Endothelial cell of umbilical vein (primary cell): ENCODE results near the gene PLXNB1. TPM values are rescaled to one million over a fixed set of nuclear protein-coding genes. Genes with fewer than 3 reads are reported as not detected.

ENCODE experiments used
- BruUV-seq: library from RNA; stranded (reverse); fragments of 400-500 nt; replicated peaks from 2 replicates; lab custom pipeline; 2021; lab: Mats Ljungman, UMichigan
- CTCF ChIA-PET: fragments of 300-600, 350-600 bp; sonication (Branson Sonifier 250); formaldehyde crosslinking; loops from one replicate; lab custom pipeline; 2021; ENCODE audit warnings: antibody characterized with exemption, inconsistent platforms; lab: Charles Lee
- POLR2A ChIA-PET: fragments of 300-600, 350-600 bp; sonication (Branson Sonifier 250); formaldehyde crosslinking; loops from one replicate; lab custom pipeline; 2021; ENCODE audit warnings: antibody characterized with exemption, inconsistent platforms; lab: Charles Lee
- DNase-seq: peaks from one replicate; pipeline ENCODE4 v3.0.0-alpha.2; 2011; ENCODE audit warnings: low read depth, low spot score
- FAIRE-seq: peaks from 2 replicates; lab custom pipeline; 2011; peaks lifted over from hg19 to GRCh38; lab: Jason Lieb, UNC
- H2AFZ ChIP-seq: 2 replicates; pipeline ENCODE4 v1.6.0; 2012; ENCODE audit warnings: low read depth, low read length, control low read depth, inconsistent platforms
- H3K27ac ChIP-seq: 2 replicates; pipeline ENCODE4 v1.5.1; 2011; ENCODE audit warnings: low read depth, mild to moderate bottlenecking, control low read depth, low read length, moderate library complexity; ENCODE audit not compliant: insufficient read depth
- H3K27me3 ChIP-seq, 2 experiments: 2 replicates each; pipeline versions ENCODE4 v1.6.0 to v1.6.1; 2011; ENCODE audit warnings: low read length in 2 of 2, mixed read lengths in 1 of 2; ENCODE audit not compliant: control insufficient read depth in 2 of 2, insufficient read depth in 2 of 2
- H3K36me3 ChIP-seq, 2 experiments: 2 replicates in 1 of 2; 3 replicates in 1 of 2; pipeline ENCODE4 v1.5.1; 2011; ENCODE audit warnings: low read length in 2 of 2, mild to moderate bottlenecking in 1 of 2, moderate library complexity in 1 of 2; ENCODE audit not compliant: control insufficient read depth in 2 of 2, insufficient read depth in 2 of 2; ENCODE audit errors: extremely low read depth in 1 of 2
- H3K4me1 ChIP-seq: 3 replicates; pipeline ENCODE4 v1.5.1; 2011; ENCODE audit warnings: mild to moderate bottlenecking, low read length; ENCODE audit not compliant: control insufficient read depth, insufficient read depth; ENCODE audit errors: extremely low read depth
- H3K4me2 ChIP-seq: 2 replicates; pipeline ENCODE4 v1.6.1; 2011; ENCODE audit warnings: low read length, control low read depth, mixed read lengths; ENCODE audit not compliant: insufficient read depth
- H3K4me3 ChIP-seq, 3 experiments: fragments of 200-600 bp in 1 of 3; sonication (generic), shearing (Covaris generic) in 1 of 3; replicated peaks in 1 of 3; 2 replicates each; pipeline ENCODE4 v1.5.1; 2011 to 2016; ENCODE audit warnings: control low read depth in 3 of 3, low read length in 3 of 3, mild to moderate bottlenecking in 2 of 3, inconsistent platforms in 1 of 3, low read depth in 1 of 3, moderate library complexity in 1 of 3; ENCODE audit not compliant: insufficient read depth in 1 of 3
- H3K79me2 ChIP-seq: 2 replicates; pipeline ENCODE4 v1.6.0; 2012; ENCODE audit warnings: low read length, inconsistent platforms; ENCODE audit not compliant: control insufficient read depth, insufficient read depth
- H3K9ac ChIP-seq: replicated peaks from 2 replicates; pipeline ENCODE3; 2011; ENCODE audit warnings: low read length, control low read depth; ENCODE audit not compliant: insufficient read depth; ENCODE audit errors: extremely low read depth
- H3K9me1 ChIP-seq: replicated peaks from 3 replicates; pipeline ENCODE4 v1.6.0; 2011; ENCODE audit warnings: mild to moderate bottlenecking, low read length; ENCODE audit not compliant: control insufficient read depth, insufficient read depth; ENCODE audit errors: extremely low read depth
- H3K9me3 ChIP-seq: replicated peaks from 2 replicates; pipeline ENCODE4 v1.5.1; 2012; ENCODE audit warnings: low read length, inconsistent platforms; ENCODE audit not compliant: control insufficient read depth, insufficient read depth
- H4K20me1 ChIP-seq: replicated peaks from 2 replicates; pipeline ENCODE3; 2011; ENCODE audit warnings: mild to moderate bottlenecking, low read length; ENCODE audit not compliant: control insufficient read depth, insufficient read depth; ENCODE audit errors: extremely low read depth
- EZH2 ChIP-seq: IDR thresholded peaks from 2 replicates; pipeline ENCODE4 v1.6.1; 2012; ENCODE audit warnings: borderline replicate concordance, low read depth, mild to moderate bottlenecking, moderate library complexity, low read length, inconsistent platforms; ENCODE audit not compliant: severe bottlenecking
- FOS ChIP-seq: IDR thresholded peaks from 2 replicates; pipeline ENCODE4 v1.6.1; 2011; ENCODE audit warnings: mild to moderate bottlenecking, low read length, moderate library complexity, borderline replicate concordance; ENCODE audit not compliant: insufficient read depth
- GATA2 ChIP-seq: IDR thresholded peaks from 2 replicates; pipeline ENCODE4 v1.7.0; 2011; ENCODE audit warnings: low read depth, mild to moderate bottlenecking, moderate library complexity, mixed read lengths, low read length; ENCODE audit not compliant: insufficient read length, insufficient read depth
- MAX ChIP-seq: IDR thresholded peaks from 2 replicates; pipeline ENCODE4 v1.6.1; 2011; ENCODE audit not compliant: insufficient read depth, insufficient read length
- MYC ChIP-seq: IDR thresholded peaks from one replicate; pipeline ENCODE4 v1.6.1; 2011; ENCODE audit warnings: mild to moderate bottlenecking, low read depth, low read length
- POLR2A ChIP-seq: IDR thresholded peaks from 2 replicates; pipeline ENCODE4 v1.6.1; 2012; ENCODE audit warnings: low read depth, mild to moderate bottlenecking, control low read depth, low read length
- POLR2AphosphoS5 ChIP-seq: IDR thresholded peaks from 2 replicates; pipeline ENCODE4 v1.6.1; 2012; ENCODE audit warnings: low read depth, mild to moderate bottlenecking, control low read depth, low read length, moderate library complexity; ENCODE audit not compliant: insufficient read depth
- dilution Hi-C: fragments of 300-500 bp; cut with MboI; formaldehyde crosslinking; loops from one replicate; pipeline ENCODE4 v1.15.0; 2019; ENCODE audit warnings: low sequenced_read_pairs; ENCODE audit not compliant: extremely low pct_ligation_motif_present
- intact Hi-C: fragments of 100-400 bp; cut with micrococcal nuclease; formaldehyde crosslinking; loops from one replicate; pipeline ENCODE4 v1.10.0; 2022
- polyA plus RNA-seq, 4 experiments: library from polyadenylated mRNA; depleted of rRNA in 3 of 4; stranded (reverse) in 3 of 4; unstranded in 1 of 4; fragments of >200 nt; gene quantifications; 2 replicates each; pipeline versions ENCODE4 v1.2.1 to v1.2.3, GENCODE V29; 2011 to 2012; ENCODE audit warnings: missing spikeins in 1 of 4
- total RNA-seq: library from RNA; stranded (reverse); gene quantifications from 2 replicates; pipeline ENCODE4 v1.2.3, GENCODE V29; 2021
- TF ChIP-seq, protein P1 (sequence below), 2 donors: IDR thresholded peaks; 1 replicate in 1 of 2; 2 replicates in 1 of 2; pipeline ENCODE4 v1.5.1; 2011; ENCODE audit warnings: low read length in 2 of 2, mild to moderate bottlenecking in 2 of 2, moderate library complexity in 2 of 2, control low read depth in 1 of 2, inconsistent platforms in 1 of 2, low read depth in 1 of 2; ENCODE audit not compliant: insufficient read depth in 1 of 2; ENCODE audit errors: extremely low read depth in 1 of 2

The PLXNB1 gene
- total and polyA plus RNA-seq, 2 donors (not counting 3 experiments of a cell fraction or from before 2014, with no cell fraction given), result 43.1 to 45.2 TPM

- ChIA-PET CTCF (interaction anchor here (1.6 kb wide), 1 partner anchor 44 kb away, joined by 7 read pairs; no protein-coding TSS in a partner anchor), POLR2A (no interaction called here)
- dilution Hi-C loops, result no loop called here
- no peaks in the 10 kb centered on the region for H3K9me3 ChIP-seq
- DNase-seq (no peak), FAIRE-seq (no peak)
- intact Hi-C loops, result no loop called here
- H3K36me3 ChIP-seq, result no peaks in the 10 kb centered on the region
- BruUV-seq, result no TSS peak
- no peak for TF ChIP-seq POLR2AphosphoS5
- TF ChIP-seq, protein P1, sequence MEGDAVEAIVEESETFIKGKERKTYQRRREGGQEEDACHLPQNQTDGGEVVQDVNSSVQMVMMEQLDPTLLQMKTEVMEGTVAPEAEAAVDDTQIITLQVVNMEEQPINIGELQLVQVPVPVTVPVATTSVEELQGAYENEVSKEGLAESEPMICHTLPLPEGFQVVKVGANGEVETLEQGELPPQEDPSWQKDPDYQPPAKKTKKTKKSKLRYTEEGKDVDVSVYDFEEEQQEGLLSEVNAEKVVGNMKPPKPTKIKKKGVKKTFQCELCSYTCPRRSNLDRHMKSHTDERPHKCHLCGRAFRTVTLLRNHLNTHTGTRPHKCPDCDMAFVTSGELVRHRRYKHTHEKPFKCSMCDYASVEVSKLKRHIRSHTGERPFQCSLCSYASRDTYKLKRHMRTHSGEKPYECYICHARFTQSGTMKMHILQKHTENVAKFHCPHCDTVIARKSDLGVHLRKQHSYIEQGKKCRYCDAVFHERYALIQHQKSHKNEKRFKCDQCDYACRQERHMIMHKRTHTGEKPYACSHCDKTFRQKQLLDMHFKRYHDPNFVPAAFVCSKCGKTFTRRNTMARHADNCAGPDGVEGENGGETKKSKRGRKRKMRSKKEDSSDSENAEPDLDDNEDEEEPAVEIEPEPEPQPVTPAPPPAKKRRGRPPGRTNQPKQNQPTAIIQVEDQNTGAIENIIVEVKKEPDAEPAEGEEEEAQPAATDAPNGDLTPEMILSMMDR (IDR thresholded peaks at IDR 0.05; ENCODE audit: extremely low read depth in 1 of 2, insufficient read depth in 1 of 2, low read depth in 1 of 2, low read length in 2 of 2), result no peak
- TF ChIP-seq POLR2A, result no peak
- no peak for TF ChIP-seq FOS
- TF ChIP-seq MYC, result no peak
- no peak for TF ChIP-seq GATA2
- peaks cover 15 to 30% of the 10 kb centered on the region in 2 experiments for H3K27me3 ChIP-seq
- H3K4me2 ChIP-seq, result no peak overlapping the region
- H4K20me1 ChIP-seq, result no peaks in the 10 kb centered on the region
- H2AFZ ChIP-seq, result no peak overlapping the region
- H3K4me3 ChIP-seq, result no peak overlapping the region
- H3K9me1 ChIP-seq, result no peaks in the 10 kb centered on the region
- no peaks in the 10 kb centered on the region for H3K4me1 ChIP-seq
- no peak overlapping the region for H3K27ac ChIP-seq
- H3K79me2 ChIP-seq, result no peaks in the 10 kb centered on the region
- H3K9ac ChIP-seq, result no peak overlapping the region
Observed at GRCh38 chr3:48356419-48356818, 73.5 kb downstream of the PLXNB1 start.

DNA sequence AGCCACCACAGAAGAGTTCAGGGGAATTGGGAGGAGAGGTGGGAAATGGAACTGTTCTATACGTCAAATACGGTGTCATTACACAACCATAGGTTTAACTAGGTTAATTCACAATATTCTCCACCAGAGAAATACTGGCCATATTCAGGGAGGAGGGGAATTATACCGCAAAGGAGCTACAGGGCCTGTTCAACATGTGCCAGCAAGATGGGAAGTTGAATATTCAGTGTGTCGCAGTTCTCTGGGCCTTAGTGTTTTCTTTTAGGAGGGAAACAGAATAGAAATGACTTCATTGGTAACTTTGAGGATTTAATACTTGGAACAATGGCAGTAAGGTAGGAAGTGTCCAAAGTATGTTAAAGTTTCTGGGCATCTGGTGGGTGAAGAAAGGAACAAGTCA, 75.9 kb downstream of the PLXNB1 start:
- Histone ChIP-seq H3K36me3 (no peaks in the 10 kb centered on the region), H3K9ac (no peak overlapping the region), H2AFZ (no peak overlapping the region), H3K27ac (no peak overlapping the region), H3K79me2 (no peaks in the 10 kb centered on the region), H3K9me3 (no peaks in the 10 kb centered on the region), H3K27me3 (peaks cover 17 to 33% of the 10 kb centered on the region in 2 experiments), H3K9me1 (no peaks in the 10 kb centered on the region), H3K4me1 (no peaks in the 10 kb centered on the region), H3K4me2 (no peak overlapping the region), H3K4me3 (no peak overlapping the region), H4K20me1 (no peaks in the 10 kb centered on the region)
- CTCF ChIA-PET, result no interaction called here
- DNase-seq (no peak), FAIRE-seq (no peak)
- intact Hi-C loops (no loop called here), dilution Hi-C loops (no loop called here)
- no peak for TF ChIP-seq MAX
- no peak for TF ChIP-seq FOS
- no peak for TF ChIP-seq EZH2
- TF ChIP-seq GATA2, result no peak
- POLR2A ChIA-PET, result no interaction called here
- BruUV-seq, result no TSS peak
